Heart left ventricle (tissue), 13 donors: ENCODE results near the gene MAPK8IP3.

Source experiments
- CTCF ChIP-seq, 12 donors: fragments of 200-600 bp; sonication (generic) in 4 of 12; IDR thresholded peaks; one replicate each; pipeline versions ENCODE4 v1.5.0 to v1.8.0; 2018 to 2022; ENCODE audit warnings: antibody characterized with exemption in 12 of 12, mild to moderate bottlenecking in 5 of 12
- POLR2A ChIP-seq, 2 donors: fragments of 450-650 bp; IDR thresholded peaks; one replicate each; pipeline ENCODE4 v1.6.1; 2017; ENCODE audit warnings: antibody characterized with exemption in 2 of 2, mild to moderate bottlenecking in 2 of 2, moderate library complexity in 2 of 2
- donor health status: ischemic (EF 13 %, LVEDD 7.1; RV severe dilation, severe dysfunction).
- donor health status: DM: no; HTN: yes; CAD: no.
- donor health status: DM: no; HTN: no; CAD: no.
- donor health status: ischemic (EF 25% LVEDD 6.9; RV normal size, moderate dysfunction).
- donor health status: ischemic (EF 25% LVEDD 5.7; RV mildly dilated, moderate dysfunction).
- donor health status: ischemic (EF 35%, LVEDD 5.7; RV mildly dilated, moderate dysfunction).
- donor health status: nonischemic (EF 11% LVEDD 7.7; RV severe dilation, severe dysfunction).
- donor health status: DM: yes; HTN: yes; CAD: no.
- donor health status: PGD.
- donor health status: ischemic (EF 29% LVEDD 5.4; RV normal size, mild dysfunction).
- donor health status: nonischemic (EF 23%, LVEDD 6.1; RV moderate dilation, normal function).

- TF ChIP-seq CTCF (IDR thresholded peaks at IDR 0.05) (no peak), POLR2A (IDR thresholded peaks at IDR 0.05) (no peak)
Observed at GRCh38 chr16:1674306-1674705, 31.7 kb upstream of the MAPK8IP3 start.
